ENCODE data around the gene RNF114.
"Not testable (repeated sequence)": the region's sequence is repeated elsewhere in the genome, so short reads cannot be mapped to it uniquely, and the experiment has no call there.

The RNF114 gene

DNA sequence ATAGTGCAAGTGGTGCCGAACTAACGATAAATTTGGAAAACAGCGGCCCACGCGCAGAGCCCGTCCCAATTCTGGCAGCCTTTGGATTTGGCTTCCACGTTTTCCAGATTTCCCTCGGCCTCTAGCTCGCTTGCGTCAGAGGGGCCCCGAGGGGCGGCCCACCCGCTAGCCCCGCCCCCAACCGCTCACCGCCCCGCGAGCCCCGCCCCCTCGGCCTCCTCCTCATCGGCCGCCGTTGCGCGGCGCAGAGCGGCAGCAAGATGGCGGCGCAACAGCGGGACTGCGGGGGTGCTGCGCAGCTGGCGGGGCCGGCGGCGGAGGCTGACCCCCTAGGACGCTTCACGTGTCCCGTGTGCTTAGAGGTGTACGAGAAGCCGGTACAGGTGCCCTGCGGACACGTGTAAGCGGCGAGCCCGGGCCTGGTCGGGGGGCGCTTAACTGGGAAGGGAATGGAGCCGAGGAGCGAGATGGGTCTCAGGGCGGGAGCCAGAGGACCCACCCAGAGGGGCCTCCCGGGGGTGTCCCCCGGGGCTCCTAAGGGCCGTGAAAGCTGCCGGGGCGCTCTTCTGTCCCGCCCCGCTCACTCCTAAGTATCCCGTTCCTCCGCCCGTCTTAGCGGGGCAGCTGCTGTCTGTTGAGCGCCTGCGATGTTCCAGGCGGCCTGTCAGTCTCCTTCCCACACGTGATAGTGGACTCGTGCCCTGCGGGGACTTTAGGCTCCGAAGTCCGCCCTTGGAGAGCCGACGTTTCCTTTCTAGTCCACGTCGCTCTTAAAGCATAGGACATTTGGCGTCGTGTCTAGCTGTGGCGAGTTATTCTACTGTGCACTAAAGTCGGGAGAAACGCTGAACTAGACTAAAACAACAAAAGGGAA, at the start of gene RNF114:
TSS of gene RNF114 (plus strand) at position 245 of the 874 bp plus-strand sequence. CDS start at position 261, 16 bp downstream.
- DNase-seq (ENCODE audit: low read depth in 2 of 2): peak; percentile 91

DNA sequence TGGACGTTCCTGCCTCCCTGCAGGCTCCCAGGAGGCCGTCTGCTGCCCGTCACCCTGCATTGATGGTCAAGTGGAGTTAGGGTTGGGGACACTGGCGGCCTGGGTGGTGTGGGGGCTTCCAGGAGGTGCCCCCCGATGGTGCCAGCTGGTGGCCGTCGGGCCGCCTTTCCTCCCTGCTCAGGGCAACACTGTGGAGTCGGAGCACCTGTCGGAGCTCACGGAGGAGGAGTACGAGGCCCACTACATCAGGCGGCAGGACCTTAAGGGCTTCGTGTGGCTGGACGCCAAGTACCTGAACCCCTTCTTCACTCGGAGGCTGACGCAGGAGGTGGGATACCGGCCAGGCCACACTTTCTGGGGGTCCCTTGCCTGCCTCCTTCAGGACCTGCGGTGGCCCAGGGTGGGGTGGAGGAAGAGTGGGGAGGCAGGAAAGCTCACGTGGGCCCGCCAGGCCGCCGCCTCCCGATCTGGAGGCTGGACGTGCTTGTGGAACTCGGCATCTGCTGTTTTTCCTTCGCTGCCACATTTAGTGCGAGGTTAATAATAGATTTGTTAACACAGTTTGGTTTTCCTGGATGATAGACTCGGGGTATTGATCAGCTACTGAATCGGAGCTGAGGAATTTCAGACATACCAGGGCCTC, 49.5 kb upstream of the RNF114 start:
- no peak for DNase-seq (ENCODE audit: low read depth in 2 of 2)

GRCh38 chr20:49887251-49888211, 48.7 kb upstream of the RNF114 start:
- no peak for DNase-seq (ENCODE audit: low read depth in 2 of 2)

- peak; percentile 39 to 45 for DNase-seq (ENCODE audit: low read depth in 2 of 2)
Measured at GRCh38 chr20:49888212-49889000, 47.8 kb upstream of the RNF114 start.

GRCh38 chr20:49889001-49889934, 46.9 kb upstream of the RNF114 start:
- no peak for DNase-seq (ENCODE audit: low read depth in 2 of 2)

DNA sequence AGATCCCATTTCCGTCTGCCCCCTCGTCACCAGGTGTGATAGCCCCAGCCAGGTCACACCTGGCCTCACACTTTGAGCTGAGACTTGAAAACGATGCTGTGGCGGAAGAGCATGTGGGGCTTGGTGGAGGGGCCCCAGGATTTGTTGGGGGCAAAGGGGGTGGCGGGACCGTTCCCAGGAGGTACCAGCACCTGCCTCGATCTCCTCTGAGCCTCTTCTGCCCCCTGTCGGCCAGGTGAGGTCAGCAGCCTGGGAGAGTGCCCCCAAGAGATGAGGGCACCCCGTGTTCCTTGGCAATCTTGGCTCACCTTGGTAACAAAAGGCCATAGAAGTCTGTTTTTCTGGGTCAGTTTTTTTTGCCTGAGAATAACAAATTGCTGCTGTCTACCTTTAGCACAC, 46.3 kb upstream of the RNF114 start:
- no peak for DNase-seq (ENCODE audit: low read depth in 2 of 2)

- no peak for DNase-seq (ENCODE audit: low read depth in 2 of 2)
Measured at GRCh38 chr20:49890471-49891361, 45.5 kb upstream of the RNF114 start.

- DNase-seq (ENCODE audit: low read depth in 2 of 2): no peak
Measured at GRCh38 chr20:49891476-49892110, 44.6 kb upstream of the RNF114 start.

GRCh38 chr20:49892260-49892659, 43.9 kb upstream of the RNF114 start:
- DNase-seq (ENCODE audit: low read depth in 2 of 2): no peak

- no peak for DNase-seq (ENCODE audit: low read depth in 2 of 2)
Measured at GRCh38 chr20:49892817-49893216, 43.4 kb upstream of the RNF114 start.

DNA sequence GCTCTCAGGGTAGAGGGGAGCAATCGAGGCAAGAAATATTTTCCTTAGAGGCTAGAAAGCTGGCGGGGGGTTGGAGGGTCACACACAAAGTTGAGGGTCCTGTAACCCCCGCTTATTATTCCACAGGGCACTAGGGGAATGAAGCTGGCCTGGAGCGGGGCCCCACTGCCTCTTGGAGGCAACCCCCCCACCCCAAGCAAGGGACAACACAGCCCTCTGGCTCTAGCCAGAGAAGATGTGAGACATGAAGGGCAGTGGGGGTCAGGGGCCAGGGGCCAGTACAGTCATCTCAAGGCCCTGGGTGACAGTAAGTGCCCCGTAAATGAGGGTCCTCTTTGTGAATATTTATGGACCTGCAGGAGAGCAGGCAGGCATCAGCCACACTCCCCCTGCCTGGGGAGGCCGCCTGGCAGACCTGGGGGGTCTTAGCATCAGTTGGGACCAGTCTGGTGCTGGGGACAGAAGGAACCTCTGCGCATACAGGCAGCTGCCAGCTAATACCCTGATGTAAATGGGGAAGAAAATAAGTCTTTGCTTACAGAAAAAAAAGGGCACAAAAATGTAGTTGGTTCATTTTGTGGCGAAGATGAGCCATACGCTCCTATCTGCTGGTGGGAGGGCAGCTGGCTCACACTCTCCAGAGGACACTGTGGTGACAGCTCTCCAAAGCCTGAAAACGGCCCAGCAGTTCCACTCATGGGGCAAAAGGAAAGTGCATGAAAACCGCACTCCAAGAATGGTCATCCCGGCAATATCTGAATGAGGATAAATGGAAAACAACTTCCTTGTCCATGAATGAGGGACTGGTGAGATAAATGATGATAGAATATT, 42.7 kb upstream of the RNF114 start:
- DNase-seq (ENCODE audit: low read depth in 2 of 2): peak in 1 of 2 donors; percentile 21

DNA sequence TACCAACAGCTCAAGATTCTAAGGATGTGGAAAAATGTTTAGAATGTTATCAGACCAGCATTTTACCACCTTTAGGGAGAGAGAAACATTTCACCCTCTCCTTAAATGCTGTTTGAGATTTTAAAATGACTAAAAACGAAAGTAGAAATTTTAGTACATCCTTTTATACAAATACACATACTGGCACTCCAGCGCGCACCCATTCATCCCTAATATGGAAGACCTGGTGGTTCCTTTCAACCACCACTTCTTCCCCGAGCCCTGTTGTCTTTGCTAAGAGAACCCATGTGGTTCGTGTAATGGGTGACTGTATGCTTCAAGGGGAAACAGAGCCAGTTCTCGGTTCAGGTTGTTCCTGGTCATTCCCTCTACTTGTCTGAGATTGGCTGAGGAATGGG, 42.1 kb upstream of the RNF114 start:
- DNase-seq (ENCODE audit: low read depth in 2 of 2): no peak

DNA sequence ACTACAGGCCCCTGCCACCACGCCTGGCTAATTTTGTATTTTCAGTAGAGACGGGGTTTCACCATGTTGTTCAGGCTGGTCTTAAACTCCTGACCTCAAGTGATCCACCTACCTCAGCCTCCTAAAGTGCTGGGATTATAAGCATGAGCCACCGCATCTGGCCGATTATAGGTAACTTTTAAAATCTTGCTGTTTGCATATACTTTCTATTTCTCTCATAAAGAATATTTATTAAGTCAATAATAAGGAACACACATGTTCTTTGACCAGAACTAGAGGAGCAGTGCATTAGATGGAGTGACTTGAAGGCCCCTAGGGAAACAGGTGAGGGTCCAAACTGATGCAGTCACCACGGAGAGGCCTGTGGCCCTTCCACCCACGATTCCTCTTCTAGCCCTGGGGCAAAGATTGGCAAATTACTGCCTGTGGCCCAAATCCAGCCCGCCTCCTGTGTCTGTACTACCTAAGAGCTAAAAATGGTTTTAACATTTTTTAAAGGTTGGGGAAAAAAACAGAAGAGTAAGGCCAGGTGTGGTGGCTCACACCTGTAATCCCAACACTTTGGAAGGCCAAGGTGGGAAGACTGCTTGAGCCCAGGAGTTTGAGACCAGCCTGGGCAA, 40.6 kb upstream of the RNF114 start:
- not testable (repeated sequence) for DNase-seq (ENCODE audit: low read depth in 2 of 2)

DNA sequence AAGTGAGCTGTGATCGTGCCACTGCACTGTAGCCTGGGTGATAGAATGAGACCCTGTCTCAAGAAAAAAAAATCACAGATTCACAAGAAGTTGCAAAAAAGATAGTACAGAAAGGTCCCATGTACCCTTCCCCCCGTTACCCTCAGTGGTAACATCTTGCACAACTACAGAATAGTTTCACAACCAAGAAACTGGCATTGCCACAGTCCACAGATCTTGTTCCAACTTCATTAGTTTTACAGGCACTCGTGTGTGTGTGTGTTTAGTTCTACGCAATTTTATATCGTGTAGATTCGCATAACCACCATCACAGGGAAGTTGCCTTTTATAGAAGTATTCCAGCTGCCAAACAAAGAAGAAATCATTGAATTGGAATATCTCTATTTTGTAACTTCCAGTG, 40.0 kb upstream of the RNF114 start:
- no peak for DNase-seq (ENCODE audit: low read depth in 2 of 2)

- DNase-seq (ENCODE audit: low read depth in 2 of 2): no peak
Measured at GRCh38 chr20:49899541-49900383, 36.4 kb upstream of the RNF114 start.

DNA sequence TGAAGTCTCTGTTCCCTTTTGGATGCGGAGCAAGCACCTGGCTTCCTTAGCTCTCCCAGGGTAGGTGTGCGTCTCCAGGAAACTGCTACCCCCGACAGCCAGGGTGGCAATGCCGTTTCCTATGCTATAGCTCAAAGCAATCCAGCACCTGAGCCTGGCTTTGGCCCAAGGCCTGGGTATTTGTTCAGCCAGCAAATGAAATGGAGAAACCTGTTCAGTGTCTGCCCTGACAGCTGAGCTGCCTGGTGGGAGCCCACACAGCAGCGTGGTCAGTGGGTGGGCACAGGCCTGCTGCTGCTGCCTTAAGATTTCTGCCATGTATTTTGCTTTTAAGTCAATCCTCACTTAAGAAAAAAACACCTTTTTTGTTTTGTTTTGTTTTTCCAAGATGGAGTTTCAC, 34.6 kb upstream of the RNF114 start:
- no peak for DNase-seq (ENCODE audit: low read depth in 2 of 2)

Measured in activated CD4-positive, alpha-beta T cell treated with anti-CD3 and anti-CD28 coated beads for 24 hours (primary cell).